CD1c-positive myeloid dendritic cell (primary cell): ENCODE data around the gene CCDC201.
"Not testable (repeated sequence)": the region's sequence is repeated elsewhere in the genome, so short reads cannot be mapped to it uniquely, and the experiment has no call there.

ENCODE experiments used
- DNase-seq: peaks from one replicate; pipeline ENCODE4 v3.0.0-alpha.2; 2016; ENCODE audit errors: extremely low spot score

Gene CCDC201

GRCh38 chr7:45817016-45817415, 55.9 kb downstream of the CCDC201 start:
- DNase-seq, result not testable (repeated sequence)

- DNase-seq, result not testable (repeated sequence)
Observed at GRCh38 chr7:45814216-45815118, 58.4 kb downstream of the CCDC201 start.

- not testable (repeated sequence) for DNase-seq
Observed at GRCh38 chr7:45813771-45814170, 59.1 kb downstream of the CCDC201 start.

- DNase-seq, result no peak
Observed at GRCh38 chr7:45812946-45813345, 59.9 kb downstream of the CCDC201 start.

- not testable (repeated sequence) for DNase-seq
Observed at GRCh38 chr7:45811652-45812234, 61.1 kb downstream of the CCDC201 start.

- not testable (repeated sequence) for DNase-seq
Observed at GRCh38 chr7:45810451-45811005, 62.4 kb downstream of the CCDC201 start.
